Peyer's patch (tissue), 4 donors: ENCODE data around the gene MROH9. TPM values are rescaled to one million over a fixed set of nuclear protein-coding genes. Genes with fewer than 3 reads are reported as not detected.

Experiments
- DNase-seq, 3 donors: peaks; one replicate each; pipeline ENCODE4 v3.0.0-alpha.2; 2017 to 2019
- H3K27ac ChIP-seq, 4 donors: fragments of 200-600 bp; sonication (generic); one replicate each; pipeline ENCODE4 v1.5.1; 2016 to 2019
- H3K27me3 ChIP-seq, 2 donors: fragments of 200-600 bp; sonication (generic); one replicate each; pipeline ENCODE4 v1.5.1; 2019
- H3K36me3 ChIP-seq, 3 donors: fragments of 200-600 bp; sonication (generic); one replicate each; pipeline ENCODE4 v1.5.1; 2016 to 2019
- H3K4me1 ChIP-seq, 4 donors: fragments of 200-600 bp; sonication (generic); one replicate each; pipeline ENCODE4 v1.5.1; 2016 to 2019
- H3K4me3 ChIP-seq, 4 donors: fragments of 200-600 bp; sonication (generic); 1 replicate in 3 of 4; 2 replicates in 1 of 4; pipeline ENCODE4 v1.5.1; 2016 to 2019; ENCODE audit warnings: mild to moderate bottlenecking in 1 of 4
- H3K9me3 ChIP-seq, 4 donors: fragments of 200-600 bp; sonication (generic); one replicate each; pipeline ENCODE4 v1.5.1; 2016 to 2019; ENCODE audit warnings: mild to moderate bottlenecking in 1 of 4
- POLR2A ChIP-seq, 2 donors: fragments of 450-650 bp; IDR thresholded peaks; one replicate each; pipeline ENCODE4 v1.5.1; 2017; ENCODE audit warnings: antibody characterized with exemption in 2 of 2, mild to moderate bottlenecking in 2 of 2, moderate library complexity in 2 of 2
- total RNA-seq, 4 donors: library from RNA; depleted of rRNA; stranded (reverse); fragments of >200 nt; gene quantifications; one replicate each; pipeline ENCODE4 v1.1.0, GENCODE V29; 2016
- TF ChIP-seq, protein P1 (sequence below), 6 experiments: fragments of 450-650 bp in 4 of 6; fragments of 200-600 bp in 2 of 6; sonication (generic) in 1 of 6; IDR thresholded peaks; one replicate each; pipeline ENCODE4 v1.5.1; 2017 to 2019; ENCODE audit warnings: antibody characterized with exemption in 6 of 6, mild to moderate bottlenecking in 3 of 6, moderate library complexity in 1 of 6

Gene MROH9
- total RNA-seq, 4 donors from 2014 or later = not detected

DNA sequence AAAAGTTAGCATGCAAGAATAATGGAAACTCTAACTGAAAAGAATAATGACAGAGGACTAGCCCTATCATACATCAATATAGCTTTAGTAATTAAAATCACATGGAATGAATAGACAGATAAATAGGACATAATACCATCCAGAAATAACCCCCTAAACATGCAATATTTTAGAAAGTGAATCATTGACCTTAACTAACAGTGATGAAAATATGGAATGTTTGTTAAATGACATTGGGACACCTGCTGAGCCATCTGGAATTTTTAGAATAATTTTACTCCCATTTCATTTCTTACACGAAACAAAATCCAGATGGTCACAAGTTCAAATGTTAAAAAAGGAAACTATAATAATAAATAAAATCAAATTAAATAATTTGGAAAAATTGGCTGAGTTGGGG lies 102.3 kb downstream of the MROH9 start:
- Histone ChIP-seq H3K4me1 (no peaks in the 10 kb centered on the region), H3K36me3 (no peaks in the 10 kb centered on the region), H3K4me3 (no peak overlapping the region), H3K9me3 (no peaks in the 10 kb centered on the region), H3K27me3 (no peaks in the 10 kb centered on the region), H3K27ac (no peak overlapping the region)
- TF ChIP-seq, protein P1, sequence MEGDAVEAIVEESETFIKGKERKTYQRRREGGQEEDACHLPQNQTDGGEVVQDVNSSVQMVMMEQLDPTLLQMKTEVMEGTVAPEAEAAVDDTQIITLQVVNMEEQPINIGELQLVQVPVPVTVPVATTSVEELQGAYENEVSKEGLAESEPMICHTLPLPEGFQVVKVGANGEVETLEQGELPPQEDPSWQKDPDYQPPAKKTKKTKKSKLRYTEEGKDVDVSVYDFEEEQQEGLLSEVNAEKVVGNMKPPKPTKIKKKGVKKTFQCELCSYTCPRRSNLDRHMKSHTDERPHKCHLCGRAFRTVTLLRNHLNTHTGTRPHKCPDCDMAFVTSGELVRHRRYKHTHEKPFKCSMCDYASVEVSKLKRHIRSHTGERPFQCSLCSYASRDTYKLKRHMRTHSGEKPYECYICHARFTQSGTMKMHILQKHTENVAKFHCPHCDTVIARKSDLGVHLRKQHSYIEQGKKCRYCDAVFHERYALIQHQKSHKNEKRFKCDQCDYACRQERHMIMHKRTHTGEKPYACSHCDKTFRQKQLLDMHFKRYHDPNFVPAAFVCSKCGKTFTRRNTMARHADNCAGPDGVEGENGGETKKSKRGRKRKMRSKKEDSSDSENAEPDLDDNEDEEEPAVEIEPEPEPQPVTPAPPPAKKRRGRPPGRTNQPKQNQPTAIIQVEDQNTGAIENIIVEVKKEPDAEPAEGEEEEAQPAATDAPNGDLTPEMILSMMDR (IDR thresholded peaks at IDR 0.05) = no peak
- no peak for TF ChIP-seq POLR2A (IDR thresholded peaks at IDR 0.05)
- no peak for DNase-seq

DNA sequence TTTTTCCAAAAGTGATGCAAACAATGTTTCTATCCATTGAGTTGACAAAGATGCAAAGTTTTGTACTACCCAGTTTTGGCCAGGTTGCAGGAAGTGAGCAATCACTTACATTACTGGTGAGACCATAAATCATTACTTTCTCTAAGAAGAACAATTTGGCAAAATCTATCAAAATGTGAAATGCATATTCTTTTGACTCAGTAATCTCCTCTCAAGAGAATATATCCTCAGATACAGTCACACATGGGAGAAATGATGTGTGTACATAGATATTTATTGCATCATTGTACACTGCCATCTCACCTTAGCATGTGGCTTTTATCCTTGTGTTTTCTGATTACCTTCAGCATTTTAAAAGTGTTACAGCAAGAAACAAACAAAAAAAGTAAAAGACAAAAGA lies 103.0 kb downstream of the MROH9 start:
- no peaks in the 10 kb centered on the region for H3K36me3 ChIP-seq
- TF ChIP-seq, protein P1 (IDR thresholded peaks at IDR 0.05) = no peak
- no peak for TF ChIP-seq POLR2A (IDR thresholded peaks at IDR 0.05)
- no peaks in the 10 kb centered on the region for H3K9me3 ChIP-seq
- H3K4me3 ChIP-seq = no peak overlapping the region
- H3K27me3 ChIP-seq = no peaks in the 10 kb centered on the region
- no peak overlapping the region for H3K27ac ChIP-seq
- H3K4me1 ChIP-seq = no peaks in the 10 kb centered on the region
- no peak for DNase-seq

DNA sequence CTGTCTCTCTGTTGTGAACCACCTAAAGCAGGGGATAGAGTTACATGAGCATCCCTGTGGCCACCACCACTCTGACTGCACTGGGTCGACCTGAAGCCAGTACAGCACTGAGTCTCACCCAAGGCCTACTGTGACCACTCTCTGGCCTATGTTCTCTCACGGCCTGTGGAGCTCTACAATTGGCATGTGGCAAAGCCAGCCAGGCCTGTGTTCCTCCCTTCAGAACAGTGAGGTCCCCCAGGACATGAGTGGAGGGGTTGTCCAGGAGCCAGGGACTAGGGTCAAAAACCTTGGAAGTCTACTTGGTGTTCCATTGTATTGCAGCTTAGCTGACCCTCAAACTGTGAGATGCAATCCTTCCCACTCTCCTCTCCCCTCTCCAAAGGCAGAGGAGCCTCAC lies 112.7 kb downstream of the MROH9 start:
- Histone ChIP-seq H3K27ac (no peak overlapping the region), H3K4me1 (no peaks in the 10 kb centered on the region), H3K36me3 (no peaks in the 10 kb centered on the region), H3K9me3 (no peaks in the 10 kb centered on the region), H3K4me3 (no peak overlapping the region), H3K27me3 (no peaks in the 10 kb centered on the region)
- no peak for TF ChIP-seq POLR2A (IDR thresholded peaks at IDR 0.05)
- TF ChIP-seq, protein P1 (IDR thresholded peaks at IDR 0.05) = no peak
- no peak for DNase-seq

DNA sequence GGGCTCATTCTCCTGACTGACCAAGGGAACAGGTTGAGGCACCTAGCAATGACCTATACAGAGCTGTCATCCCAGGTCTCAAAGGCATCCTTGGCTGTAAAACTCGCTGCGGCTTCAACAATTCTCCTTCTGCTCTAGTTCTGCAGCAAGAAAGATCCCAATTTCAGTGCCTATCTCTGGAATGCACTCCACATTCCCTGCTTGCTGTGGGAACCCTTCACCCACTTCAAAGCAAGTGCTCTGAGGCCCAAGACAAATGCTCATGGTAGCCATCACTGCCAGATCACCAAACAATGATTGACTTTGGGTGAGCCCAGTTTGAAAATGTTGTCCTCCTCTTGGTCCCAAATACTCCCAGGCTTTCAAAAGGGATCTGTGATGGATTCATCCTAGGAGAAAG lies 117.6 kb downstream of the MROH9 start:
- Histone ChIP-seq H3K9me3 (no peaks in the 10 kb centered on the region), H3K4me1 (no peaks in the 10 kb centered on the region), H3K36me3 (no peaks in the 10 kb centered on the region), H3K27me3 (no peaks in the 10 kb centered on the region), H3K4me3 (no peak overlapping the region), H3K27ac (no peak overlapping the region)
- DNase-seq = no peak
- TF ChIP-seq, protein P1 (IDR thresholded peaks at IDR 0.05) = no peak

DNA sequence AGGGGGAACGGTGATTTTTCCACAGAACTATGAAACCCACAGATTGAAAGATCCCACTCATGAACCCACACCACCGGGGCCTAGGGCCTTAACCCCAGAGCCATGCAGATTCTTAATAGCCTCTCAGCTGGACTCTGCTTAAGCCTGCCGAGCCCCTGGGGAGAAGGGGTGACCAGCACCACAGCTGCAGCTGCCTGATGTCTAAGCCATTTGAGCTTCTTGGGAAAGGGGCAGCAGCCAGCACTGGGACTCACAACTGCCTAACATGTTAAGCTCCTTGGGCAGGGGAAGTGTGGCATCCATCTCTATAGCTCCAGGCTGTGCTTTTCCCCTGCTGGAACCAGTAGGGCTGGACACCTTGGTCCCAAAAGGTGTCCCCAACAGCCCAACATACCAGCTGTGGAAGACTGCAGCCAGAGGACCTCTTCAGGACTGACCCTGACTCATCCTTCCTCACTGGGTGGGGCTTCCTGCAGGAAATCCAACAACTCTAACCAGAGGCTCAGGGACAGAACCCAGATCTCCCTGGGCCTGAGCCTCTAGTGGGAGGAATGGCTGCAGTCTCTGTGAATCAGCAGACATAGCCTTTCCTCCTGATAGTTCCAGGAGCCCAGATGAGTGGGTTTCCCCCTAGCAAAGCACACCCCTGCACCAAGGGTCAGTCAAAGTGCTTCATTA lies 120.8 kb downstream of the MROH9 start:
- DNase-seq = no peak
- Histone ChIP-seq H3K27me3 (no peaks in the 10 kb centered on the region), H3K9me3 (no peaks in the 10 kb centered on the region), H3K4me3 (no peak overlapping the region), H3K4me1 (no peaks in the 10 kb centered on the region), H3K36me3 (no peaks in the 10 kb centered on the region), H3K27ac (no peak overlapping the region)
- TF ChIP-seq, protein P1 (IDR thresholded peaks at IDR 0.05) = no peak
- TF ChIP-seq POLR2A (IDR thresholded peaks at IDR 0.05) = no peak
